ENCODE measurements around the gene XG. TPM values are rescaled to one million over a fixed set of nuclear protein-coding genes. Genes with fewer than 3 reads are reported as not detected.

The XG gene
- total RNA-seq, 2 experiments from 2014 or later: not detected

DNA sequence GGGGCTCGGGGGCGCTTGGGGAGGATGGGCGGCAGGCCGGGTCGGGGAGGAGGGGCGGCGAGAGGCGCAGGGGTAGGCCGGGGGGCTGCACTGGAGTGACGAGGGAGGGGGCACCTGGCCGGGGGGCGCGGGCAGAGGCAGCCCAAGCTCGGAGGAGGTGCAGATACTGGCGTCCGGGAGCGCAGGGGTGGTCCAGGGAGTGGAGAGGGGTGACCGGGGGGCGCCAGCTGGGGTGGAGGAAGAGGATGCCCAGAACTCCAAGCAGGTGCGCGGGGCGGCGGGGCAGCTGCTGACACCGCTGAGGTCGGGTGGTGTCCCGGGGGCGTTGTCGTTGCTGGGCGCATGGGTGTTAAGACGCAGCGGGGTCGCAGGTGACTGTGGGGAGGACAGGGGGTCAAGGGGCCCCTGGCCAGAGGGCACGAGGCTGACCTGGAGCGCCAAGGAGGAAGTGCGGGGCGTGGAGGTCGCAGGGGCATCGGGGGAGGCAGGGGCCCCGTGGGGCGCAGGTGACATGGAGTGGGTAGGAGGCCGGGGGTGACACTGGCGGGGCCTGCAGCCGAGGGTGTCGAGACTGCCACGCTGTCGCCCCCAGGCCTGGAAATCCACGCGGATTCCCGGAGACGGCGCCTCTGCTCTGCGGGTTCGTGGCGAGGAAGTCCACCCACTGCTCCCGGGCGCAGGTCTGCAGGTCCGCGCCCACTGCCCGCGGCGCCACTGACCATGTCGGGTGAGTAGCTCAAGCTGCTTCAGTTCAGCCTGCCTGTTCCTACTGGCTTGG is 77.8 kb downstream of the XG start:
- Mint-ChIP-seq H3K4me1 (ENCODE audit: low read depth) (no peaks in the 10 kb centered on the region), H3K27me3 (peaks cover 6% of the 10 kb centered on the region), H3K27ac (no peak overlapping the region), H3K4me3 (no peak overlapping the region), H3K36me3 (ENCODE audit: low read depth) (no peaks in the 10 kb centered on the region), H3K9me3 (no peaks in the 10 kb centered on the region)
- TF ChIP-seq, protein P1, sequence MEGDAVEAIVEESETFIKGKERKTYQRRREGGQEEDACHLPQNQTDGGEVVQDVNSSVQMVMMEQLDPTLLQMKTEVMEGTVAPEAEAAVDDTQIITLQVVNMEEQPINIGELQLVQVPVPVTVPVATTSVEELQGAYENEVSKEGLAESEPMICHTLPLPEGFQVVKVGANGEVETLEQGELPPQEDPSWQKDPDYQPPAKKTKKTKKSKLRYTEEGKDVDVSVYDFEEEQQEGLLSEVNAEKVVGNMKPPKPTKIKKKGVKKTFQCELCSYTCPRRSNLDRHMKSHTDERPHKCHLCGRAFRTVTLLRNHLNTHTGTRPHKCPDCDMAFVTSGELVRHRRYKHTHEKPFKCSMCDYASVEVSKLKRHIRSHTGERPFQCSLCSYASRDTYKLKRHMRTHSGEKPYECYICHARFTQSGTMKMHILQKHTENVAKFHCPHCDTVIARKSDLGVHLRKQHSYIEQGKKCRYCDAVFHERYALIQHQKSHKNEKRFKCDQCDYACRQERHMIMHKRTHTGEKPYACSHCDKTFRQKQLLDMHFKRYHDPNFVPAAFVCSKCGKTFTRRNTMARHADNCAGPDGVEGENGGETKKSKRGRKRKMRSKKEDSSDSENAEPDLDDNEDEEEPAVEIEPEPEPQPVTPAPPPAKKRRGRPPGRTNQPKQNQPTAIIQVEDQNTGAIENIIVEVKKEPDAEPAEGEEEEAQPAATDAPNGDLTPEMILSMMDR (IDR thresholded peaks at IDR 0.05): no peak
- DNase-seq (no peak), ATAC-seq (no peak)
- ChIA-PET POLR2A (no interaction called here), CTCF (no interaction called here)
- intact Hi-C loops (cut with micrococcal nuclease): no loop called here

DNA sequence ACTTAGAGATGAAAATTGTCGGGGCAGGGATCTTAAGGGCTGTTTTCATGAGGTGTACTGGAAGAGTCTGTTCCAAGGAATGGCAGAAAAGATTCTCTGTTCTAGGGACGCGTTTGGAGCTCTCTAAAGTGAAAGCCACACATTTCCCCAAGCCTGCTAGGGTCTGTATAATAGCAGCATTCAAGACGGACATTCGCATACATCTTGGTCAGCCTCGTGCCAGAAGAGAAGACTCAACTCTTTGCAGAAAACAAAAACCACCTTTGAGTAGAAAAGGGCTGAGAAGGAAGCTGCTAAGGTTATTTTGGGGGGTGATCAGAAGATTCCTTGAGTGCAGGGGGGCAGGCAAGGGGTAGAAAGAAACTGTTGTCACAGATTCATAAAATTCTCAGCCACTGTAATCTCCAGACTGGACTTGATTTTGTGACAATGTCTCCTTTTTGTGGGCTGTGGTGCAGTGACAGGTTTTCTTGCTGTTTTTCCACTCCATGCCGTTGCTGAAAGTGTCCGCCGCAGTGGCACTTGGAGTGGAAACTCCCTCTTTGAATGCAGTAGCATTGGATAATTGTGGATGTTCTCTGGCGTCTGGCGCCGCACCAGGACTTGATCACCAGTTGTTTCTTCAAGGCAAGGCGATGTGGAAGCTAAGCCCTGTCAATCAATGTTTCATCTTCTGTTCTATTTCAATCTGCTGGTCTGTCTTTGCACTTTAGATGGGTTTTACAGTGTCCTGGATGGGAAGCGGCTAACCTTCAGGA is 79.8 kb downstream of the XG start:
- TF ChIP-seq, protein P1 (IDR thresholded peaks at IDR 0.05): no peak
- ATAC-seq (no peak), DNase-seq (no peak)
- Mint-ChIP-seq H3K27me3 (peaks cover 6% of the 10 kb centered on the region), H3K4me3 (no peak overlapping the region), H3K9me3 (peaks cover 4% of the 10 kb centered on the region), H3K27ac (no peak overlapping the region), H3K36me3 (ENCODE audit: low read depth) (no peaks in the 10 kb centered on the region), H3K4me1 (ENCODE audit: low read depth) (no peaks in the 10 kb centered on the region)
- POLR2A ChIA-PET: no interaction called here
- CTCF ChIA-PET: no interaction called here
- intact Hi-C loops (cut with micrococcal nuclease): no loop called here

DNA sequence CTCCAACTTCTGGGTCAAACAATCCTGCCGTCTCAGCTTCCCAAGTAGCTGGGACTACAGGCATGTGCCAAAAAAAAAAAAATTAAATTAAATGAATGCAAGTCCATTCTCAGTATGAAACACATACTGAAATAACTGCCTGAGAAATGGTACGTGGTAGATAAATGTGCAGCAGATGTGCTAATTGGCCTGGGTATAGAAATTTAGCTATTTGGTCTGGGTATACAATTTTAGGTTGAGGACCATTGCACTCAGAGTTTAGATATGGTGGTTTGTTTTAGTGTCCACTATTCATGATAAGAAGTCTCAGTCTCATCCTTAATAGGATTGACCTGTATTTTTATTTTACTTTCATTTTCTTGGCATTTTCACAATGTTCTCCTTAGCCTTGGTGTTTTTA is 86.1 kb downstream of the XG start:
- intact Hi-C loops (cut with micrococcal nuclease): no loop called here

DNA sequence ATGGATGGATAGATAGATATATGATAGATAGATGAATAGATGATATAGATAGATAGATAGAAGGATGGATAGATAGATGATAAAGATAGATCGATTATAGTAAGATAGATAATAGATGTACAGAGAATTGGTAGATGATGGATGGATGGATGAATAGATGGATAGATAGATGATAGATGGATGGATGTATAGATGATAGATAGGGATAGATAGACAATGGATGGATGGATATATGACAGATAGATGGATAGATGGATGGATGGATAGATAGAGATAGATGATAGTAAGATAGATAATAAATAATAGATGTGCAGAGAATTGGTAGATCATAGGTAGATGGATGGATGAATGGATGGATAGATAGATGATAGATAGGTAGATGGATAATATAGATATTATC is 89.1 kb downstream of the XG start:
- Mint-ChIP-seq H3K4me3 (no peak overlapping the region), H3K27ac (no peak overlapping the region), H3K27me3 (no peaks in the 10 kb centered on the region), H3K9me3 (peaks cover 4% of the 10 kb centered on the region), H3K4me1 (ENCODE audit: low read depth) (no peaks in the 10 kb centered on the region), H3K36me3 (ENCODE audit: low read depth) (no peaks in the 10 kb centered on the region)
- intact Hi-C loops (cut with micrococcal nuclease): no loop called here
- no peak for DNase-seq
- ATAC-seq: no peak
- ChIA-PET POLR2A (no interaction called here), CTCF (no interaction called here)
- TF ChIP-seq, protein P1 (IDR thresholded peaks at IDR 0.05): no peak

More for the DNA sequence above, 86.1 kb downstream of the XG start:
- Mint-ChIP-seq H3K27me3 (peaks cover 1% of the 10 kb centered on the region), H3K4me1 (ENCODE audit: low read depth) (no peaks in the 10 kb centered on the region), H3K9me3 (peaks cover 7% of the 10 kb centered on the region), H3K4me3 (no peak overlapping the region), H3K36me3 (ENCODE audit: low read depth) (no peaks in the 10 kb centered on the region), H3K27ac (no peak overlapping the region)
- no peak for ATAC-seq
- CTCF ChIA-PET: no interaction called here
- TF ChIP-seq, protein P1 (IDR thresholded peaks at IDR 0.05): no peak
- DNase-seq: no peak
- POLR2A ChIA-PET: no interaction called here

DNA sequence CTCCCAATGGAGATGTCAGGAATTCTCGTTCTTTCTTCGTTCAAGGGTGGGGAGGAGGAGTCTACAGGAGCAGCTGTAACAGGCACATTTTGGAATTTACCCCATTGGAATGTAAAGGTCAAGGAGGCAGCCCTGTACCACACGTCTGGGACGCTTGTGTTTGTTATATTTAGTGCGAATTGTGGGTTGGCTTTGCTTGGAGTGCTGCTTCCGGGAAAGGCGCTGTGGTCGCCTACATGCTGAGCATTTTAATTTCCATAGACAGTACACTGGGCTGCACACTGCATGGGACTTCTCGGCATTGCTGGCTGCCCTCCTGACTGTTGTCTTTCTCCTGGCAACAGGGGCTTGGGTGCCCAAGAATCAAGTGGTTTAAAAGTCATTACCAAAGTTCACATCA is 89.7 kb downstream of the XG start:
- CTCF ChIA-PET: no interaction called here
- no peaks in the 10 kb centered on the region for H3K36me3 Mint-ChIP-seq (ENCODE audit: low read depth)

More for the DNA sequence above, 89.7 kb downstream of the XG start:
- no peak overlapping the region for H3K4me3 Mint-ChIP-seq
- ATAC-seq: no peak
- DNase-seq: no peak
- H3K27me3 Mint-ChIP-seq: no peaks in the 10 kb centered on the region
- H3K27ac Mint-ChIP-seq: no peak overlapping the region
- no peaks in the 10 kb centered on the region for H3K4me1 Mint-ChIP-seq (ENCODE audit: low read depth)
- POLR2A ChIA-PET: no interaction called here
- H3K9me3 Mint-ChIP-seq: peaks cover 4% of the 10 kb centered on the region
- TF ChIP-seq, protein P1 (IDR thresholded peaks at IDR 0.05): no peak
- intact Hi-C loops (cut with micrococcal nuclease): no loop called here

All from activated CD8-positive, alpha-beta T cell treated with anti-CD3 and anti-CD28 coated beads for 36 hours (primary cell).